HPDE6-E6E7 (cell line): ENCODE data around the gene TDG.
A peak's percentile ranks its signal among the peaks of the same experiment; 100 is the strongest.
"Not testable (repeated sequence)": the region's sequence is repeated elsewhere in the genome, so short reads cannot be mapped to it uniquely, and the experiment has no call there.

ENCODE experiments used
- DNase-seq: peaks from one replicate; pipeline ENCODE4 v3.0.0; 2011; ENCODE audit warnings: missing footprints; ENCODE audit errors: extremely low spot score

Gene TDG

DNA sequence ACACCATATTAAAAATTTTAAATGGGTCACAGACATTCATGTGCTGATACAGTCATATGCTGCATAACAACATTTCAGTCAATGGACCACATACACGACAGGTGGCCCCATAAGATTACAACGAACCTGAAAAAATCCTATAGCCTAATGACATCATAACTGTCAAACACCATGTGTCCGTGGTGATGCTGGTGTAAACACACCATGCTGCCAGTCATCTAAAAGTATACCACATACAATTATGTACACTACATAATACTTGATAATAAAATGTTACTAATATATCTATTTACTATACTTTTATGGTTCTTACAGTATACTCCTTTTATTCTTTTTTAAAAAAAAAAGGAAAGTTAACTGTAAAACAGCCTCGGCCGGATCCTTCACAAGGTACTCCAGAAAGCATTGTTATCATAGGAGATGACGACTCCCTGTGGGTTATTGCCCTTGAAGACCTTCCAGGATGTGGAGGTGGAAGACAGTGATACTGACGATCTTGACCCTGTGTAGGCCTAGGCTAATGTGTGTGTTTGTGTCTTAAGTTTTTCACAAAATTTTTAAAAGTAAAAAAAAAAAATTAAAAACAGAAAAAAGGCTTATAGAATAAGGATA is 5.0 kb upstream of the TDG start:
- DNase-seq, result no peak

DNA sequence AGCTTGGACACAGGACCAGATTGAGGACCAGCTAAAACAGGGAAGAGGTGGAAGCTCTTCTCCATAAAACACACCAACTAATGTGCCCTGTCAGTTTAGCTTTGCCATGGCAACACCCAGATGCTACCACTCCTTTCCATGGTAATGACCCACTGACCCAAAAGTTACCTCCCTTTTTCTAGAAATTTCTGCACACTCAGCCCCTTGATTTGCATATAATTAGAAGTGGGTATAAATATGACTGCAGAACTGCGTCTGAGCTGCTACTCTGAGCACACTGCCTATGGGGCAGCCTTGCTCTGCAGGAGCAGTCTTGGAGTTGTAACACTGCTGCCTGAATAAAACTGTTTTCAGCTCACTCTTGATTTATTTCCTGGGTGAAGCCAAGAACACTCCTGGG is 3.2 kb upstream of the TDG start:
- no peak for DNase-seq

DNA sequence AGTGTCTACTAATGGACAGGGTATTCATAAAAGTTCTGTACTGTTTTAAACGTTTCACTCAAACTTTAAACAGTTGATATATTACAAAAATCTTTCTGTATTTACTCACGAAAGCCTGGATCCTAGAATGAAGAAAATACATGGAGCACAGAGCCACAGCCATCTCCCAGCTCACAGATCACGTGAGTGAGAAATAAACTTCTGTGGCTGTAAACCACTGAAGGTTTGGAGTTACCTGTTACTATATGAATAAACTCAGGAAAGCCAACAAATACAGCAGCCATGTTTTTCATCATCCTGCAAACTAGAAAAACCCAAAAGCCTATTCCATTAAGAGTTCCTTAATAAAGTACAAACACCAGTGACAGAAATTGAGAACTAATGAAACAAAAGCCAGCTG is 867 bp upstream of the TDG start:
- DNase-seq, result no peak

DNA sequence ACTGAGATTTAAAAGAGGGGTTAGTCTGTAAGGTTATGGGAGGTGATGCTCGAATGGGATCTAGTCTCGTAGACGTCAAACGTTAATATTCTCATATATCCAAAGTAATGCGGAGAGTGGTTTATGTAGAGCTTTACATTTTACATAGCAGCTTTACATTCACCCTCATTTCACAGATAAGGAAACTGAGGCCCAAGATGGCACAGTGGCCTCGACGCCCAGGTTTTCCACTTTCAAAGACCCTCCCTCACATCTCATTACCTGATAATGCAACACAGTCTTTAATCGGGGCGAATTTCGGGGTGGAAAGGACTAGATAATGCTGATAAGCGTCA is 450 bp upstream of the TDG start:
- no peak for DNase-seq

GRCh38 chr12:103966736-103967135 is 1.1 kb downstream of the TDG start:
- no peak for DNase-seq

DNA sequence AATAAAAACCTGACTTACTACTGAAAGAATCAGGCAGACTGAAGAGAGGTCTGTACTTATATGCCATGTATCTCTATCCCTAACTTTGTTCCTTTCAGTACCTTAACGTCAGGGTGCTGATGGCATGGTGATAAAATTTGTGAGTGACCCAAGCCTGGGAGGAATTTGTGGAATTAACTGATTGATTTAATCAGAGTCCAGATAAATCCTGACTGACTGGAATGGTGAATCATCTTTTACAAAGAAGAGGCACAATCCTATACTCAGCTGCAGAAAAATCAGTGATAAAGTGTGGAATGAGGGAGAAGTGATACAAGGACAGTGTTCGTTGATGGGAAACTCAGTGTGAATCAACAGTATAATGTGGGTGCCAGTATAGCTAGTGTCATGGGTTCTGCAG is 3.7 kb downstream of the TDG start:
- DNase-seq, result no peak

DNA sequence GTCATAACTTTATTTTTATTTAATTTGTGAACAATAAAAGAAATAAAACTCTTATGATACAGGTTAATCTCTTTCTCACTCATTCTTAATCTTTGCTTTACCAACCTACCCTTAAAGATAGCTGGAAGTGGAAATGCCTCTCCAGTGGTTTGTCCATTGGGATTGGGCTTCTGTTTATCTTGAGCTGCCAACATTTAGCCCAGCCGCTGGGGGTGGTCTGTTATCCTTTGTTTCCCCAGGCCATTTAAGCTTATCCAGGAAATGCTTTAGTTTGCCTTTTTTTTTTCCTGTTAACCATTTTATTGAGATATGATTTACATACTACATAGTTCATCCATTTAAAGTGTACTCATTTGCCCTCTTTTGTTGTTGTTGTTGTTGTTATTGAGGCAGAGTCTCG is 8.2 kb downstream of the TDG start:
- DNase-seq, result no peak

GRCh38 chr12:103975368-103975767 is 9.7 kb downstream of the TDG start:
- no peak for DNase-seq

DNA sequence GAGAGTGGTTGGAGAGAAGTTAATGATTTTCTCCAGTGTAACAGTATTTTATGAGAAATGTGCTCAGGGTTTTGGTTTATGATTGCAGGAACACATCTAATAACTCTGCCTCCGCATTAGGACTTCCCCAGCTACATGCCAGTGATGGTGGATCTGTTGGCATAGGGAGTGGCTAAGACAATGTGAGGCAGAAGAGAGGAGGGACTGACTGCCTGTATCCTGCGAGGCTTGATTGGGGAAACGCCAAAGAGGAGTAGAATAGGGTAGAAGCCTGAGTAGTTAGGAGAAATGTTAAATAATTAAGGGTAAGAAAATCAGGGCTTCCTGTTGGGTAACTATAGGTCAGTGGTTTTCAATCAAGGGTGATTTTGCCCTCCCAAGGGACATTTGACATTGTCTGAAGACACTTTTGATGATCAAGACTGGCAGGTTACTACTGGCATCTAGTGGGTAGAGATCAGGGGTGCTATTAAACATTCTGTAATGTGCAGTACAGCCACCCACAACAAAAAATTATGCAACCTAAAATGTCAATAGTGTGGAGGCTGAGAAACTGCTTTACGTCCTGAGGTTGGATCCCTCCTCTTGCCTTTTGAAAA is 12.8 kb downstream of the TDG start:
- no peak for DNase-seq

DNA sequence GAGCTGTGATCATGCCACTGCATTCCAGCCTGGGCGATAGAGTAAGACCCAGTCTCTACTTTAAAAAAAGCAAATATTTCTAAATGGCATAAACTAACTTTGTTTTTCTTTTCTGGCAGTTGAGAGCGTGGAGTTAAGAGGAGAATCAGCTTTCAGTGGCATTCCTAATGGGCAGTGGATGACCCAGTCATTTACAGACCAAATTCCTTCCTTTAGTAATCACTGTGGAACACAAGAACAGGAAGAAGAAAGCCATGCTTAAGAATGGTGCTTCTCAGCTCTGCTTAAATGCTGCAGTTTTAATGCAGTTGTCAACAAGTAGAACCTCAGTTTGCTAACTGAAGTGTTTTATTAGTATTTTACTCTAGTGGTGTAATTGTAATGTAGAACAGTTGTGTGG is 21.2 kb downstream of the TDG start:
- DNase-seq, result no peak

GRCh38 chr12:103994235-103994634 is 28.6 kb downstream of the TDG start:
- no peak for DNase-seq

DNA sequence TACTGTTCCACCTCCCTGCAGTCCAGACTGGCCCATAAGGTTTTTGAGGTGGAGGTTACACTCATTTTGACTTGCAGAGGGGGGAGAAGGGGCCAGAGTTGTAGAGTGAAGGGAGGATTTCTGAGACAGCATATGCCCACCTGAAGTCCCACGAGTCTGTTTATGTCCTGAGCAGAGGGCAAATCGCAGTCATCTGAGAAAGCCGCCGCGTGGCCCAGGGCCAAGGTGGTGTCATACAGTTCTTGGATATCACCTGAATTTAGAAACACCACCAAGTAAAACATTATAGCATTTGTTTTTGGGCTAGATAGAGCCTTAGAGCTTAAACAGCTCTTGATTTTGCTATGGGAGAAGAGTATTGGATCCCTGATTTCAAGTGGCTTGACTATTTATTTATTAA is 30.9 kb downstream of the TDG start:
- DNase-seq, result no peak

- DNase-seq, result no peak
Observed at GRCh38 chr12:103997286-103997900, 31.7 kb downstream of the TDG start.

DNA sequence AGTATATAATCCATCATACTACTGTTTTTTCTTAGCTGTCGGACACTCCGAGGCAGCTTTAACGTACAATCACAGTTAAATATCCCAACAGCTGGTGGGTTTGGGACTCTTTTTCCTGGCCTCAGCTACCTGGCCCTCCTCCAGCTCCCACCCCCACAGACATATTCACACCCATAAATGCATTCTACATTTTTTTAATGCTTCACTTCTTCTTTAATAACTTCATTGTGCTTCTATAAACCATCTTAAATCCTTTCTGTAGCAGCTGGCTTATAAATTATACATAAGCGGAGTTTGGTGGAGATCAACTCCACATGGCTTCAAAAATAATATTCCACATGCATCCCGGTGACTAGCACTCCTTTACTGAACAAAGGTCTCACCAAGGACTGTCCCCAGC is 33.3 kb downstream of the TDG start:
- DNase-seq, result no peak

GRCh38 chr12:104000807-104001434 is 35.2 kb downstream of the TDG start:
- no peak for DNase-seq

- no peak for DNase-seq
Observed at GRCh38 chr12:104002686-104003085, 37.0 kb downstream of the TDG start.

DNA sequence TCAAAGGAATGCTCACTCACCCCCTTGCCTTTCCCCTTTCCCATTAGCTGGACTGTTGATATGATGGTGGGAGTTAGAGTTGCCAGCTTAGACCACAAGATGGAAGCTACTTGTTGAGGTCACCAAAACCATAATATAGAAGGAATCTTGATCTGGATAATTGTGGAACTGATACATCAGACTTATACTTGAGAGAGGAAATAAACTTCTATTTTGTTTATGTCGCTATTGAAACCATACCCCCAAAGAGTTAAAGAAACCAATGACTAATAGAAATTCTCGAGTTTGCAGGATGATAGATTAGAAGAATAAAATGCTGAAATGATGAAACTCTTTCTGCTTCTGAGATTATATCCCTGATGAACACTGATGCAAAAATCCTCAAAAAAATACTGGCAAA is 37.9 kb downstream of the TDG start:
- DNase-seq, result no peak

DNA sequence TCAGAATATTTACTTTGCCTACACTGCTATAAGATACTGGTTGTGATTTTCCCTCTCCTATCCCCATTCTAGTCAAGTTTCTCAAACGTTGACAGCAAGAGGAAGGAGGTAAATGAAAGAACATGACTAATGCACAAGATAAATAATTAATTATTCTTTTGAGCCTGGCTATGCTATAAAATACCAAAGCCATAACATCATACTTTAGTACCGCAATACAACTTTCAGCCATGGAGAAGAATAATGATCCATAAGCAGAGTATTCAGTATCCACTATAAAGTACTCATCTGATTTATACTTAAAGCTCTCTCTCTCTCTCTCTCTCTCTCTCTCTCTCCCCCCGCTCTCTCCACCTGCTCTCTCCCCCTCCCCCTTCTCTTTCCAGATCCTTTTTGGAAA is 41.3 kb downstream of the TDG start:
- DNase-seq, result peak; percentile 66

GRCh38 chr12:104010121-104010520 is 44.4 kb downstream of the TDG start:
- no peak for DNase-seq

GRCh38 chr12:104010606-104011169 is 45.0 kb downstream of the TDG start:
- no peak for DNase-seq

DNA sequence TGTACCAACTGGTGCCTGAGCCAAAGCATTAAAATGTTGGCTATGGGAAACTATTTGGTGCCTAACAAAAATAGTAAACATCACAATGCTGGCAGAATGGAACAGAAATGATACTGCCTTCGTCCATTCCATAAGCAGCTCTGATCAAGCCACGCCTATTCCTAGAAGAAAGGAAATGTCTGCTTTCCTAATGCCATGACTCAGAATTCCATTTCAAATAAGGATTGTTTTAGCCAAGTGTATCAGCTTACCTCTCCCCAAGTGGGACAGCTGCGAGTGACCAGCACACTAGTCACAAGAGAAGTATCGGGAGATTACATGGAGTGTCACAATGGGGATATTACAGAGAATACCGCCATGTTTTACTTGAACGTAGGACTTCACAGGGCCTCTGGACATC is 45.6 kb downstream of the TDG start:
- peak; percentile 87 for DNase-seq

- no peak for DNase-seq
Observed at GRCh38 chr12:104012331-104012730, 46.7 kb downstream of the TDG start.

DNA sequence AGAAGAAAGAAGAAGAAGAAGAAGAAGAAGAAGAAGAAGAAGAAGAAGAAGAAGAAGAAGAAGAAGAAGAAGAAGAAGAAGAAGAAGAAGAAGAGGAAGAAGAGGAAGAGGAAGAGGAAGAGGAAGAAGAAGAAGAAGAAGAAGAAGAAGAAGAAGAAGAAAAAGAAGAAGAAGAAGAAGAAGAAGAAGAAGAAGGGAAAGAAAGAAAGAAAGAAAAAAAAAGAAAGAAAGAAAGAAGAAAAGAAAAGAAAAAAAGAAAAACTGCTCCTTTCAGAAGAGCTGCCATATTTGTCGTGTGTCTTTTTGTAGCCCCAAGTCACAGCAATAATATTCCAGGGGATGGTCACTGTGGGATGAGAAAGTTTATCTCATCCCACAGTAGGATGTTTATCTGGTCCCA is 56.2 kb downstream of the TDG start:
- DNase-seq, result not testable (repeated sequence)
